GM18505 (cell line): Measurements from ENCODE around the gene EFEMP1.

Experiments used
- ATAC-seq: cut with Tn5 transposase; IDR thresholded peaks from one replicate; pipeline ENCODE4 v1.9.1; 2021; ENCODE audit not compliant: unreplicated experiment
- POLR2A ChIP-seq: IDR thresholded peaks from 4 replicates; pipeline ENCODE4 v1.6.1; 2011; ENCODE audit warnings: borderline replicate concordance; ENCODE audit not compliant: insufficient read depth, insufficient read length; ENCODE audit errors: extremely low read depth

The EFEMP1 gene

GRCh38 chr2:55949613-55950012 lies 26.0 kb upstream of the EFEMP1 start:
- no peak for ATAC-seq

DNA sequence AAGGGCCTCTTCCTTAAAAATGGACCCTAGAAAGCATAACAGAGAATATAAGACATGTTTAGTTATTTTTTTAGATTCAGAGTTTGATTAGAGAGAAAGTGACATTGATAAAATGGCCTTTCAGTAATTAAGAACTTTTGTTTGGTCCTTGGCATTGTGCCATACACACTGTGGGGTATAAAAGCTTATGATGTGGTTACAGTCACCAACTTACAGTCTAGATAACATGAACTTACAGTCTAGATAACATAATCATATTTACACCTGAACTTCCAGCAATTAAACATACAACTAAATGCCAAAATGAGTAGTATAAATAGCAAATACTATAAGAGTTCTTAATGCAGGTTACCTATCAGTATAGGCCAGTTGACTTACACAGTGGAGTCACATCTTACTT lies 25.6 kb upstream of the EFEMP1 start:
- no peak for TF ChIP-seq POLR2A
- ATAC-seq, result no peak

More at GRCh38 chr2:55949613-55950012, 26.0 kb upstream of the EFEMP1 start:
- no peak for TF ChIP-seq POLR2A

- no peak for ATAC-seq
- TF ChIP-seq POLR2A, result no peak
Observed at GRCh38 chr2:55948176-55948923, 24.8 kb upstream of the EFEMP1 start.

GRCh38 chr2:55947752-55948151 lies 24.2 kb upstream of the EFEMP1 start:
- ATAC-seq, result no peak
- TF ChIP-seq POLR2A, result no peak

DNA sequence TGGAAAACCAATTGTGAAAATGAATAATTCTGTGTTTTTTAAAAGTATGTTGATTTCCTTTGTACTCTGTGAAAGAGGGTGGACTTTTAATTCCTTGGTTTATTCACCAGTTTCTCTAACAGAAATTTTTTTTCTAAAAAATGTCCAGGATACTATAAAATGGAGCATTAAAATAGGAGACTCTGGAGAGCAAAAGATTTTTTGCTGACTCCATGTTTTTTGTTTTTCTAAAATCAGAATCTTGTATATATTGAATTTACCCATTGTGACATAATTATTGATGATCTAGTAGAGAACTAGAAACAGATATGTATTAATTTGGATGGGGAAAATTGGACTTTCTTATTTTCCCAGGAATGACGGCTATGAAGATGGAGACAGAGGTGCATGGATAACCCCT lies 23.2 kb upstream of the EFEMP1 start:
- ATAC-seq, result no peak
- no peak for TF ChIP-seq POLR2A

GRCh38 chr2:55943466-55943865 lies 19.9 kb upstream of the EFEMP1 start:
- no peak for ATAC-seq
- TF ChIP-seq POLR2A, result no peak

- TF ChIP-seq POLR2A, result no peak
- no peak for ATAC-seq
Observed at GRCh38 chr2:55936351-55936750, 12.8 kb upstream of the EFEMP1 start.

DNA sequence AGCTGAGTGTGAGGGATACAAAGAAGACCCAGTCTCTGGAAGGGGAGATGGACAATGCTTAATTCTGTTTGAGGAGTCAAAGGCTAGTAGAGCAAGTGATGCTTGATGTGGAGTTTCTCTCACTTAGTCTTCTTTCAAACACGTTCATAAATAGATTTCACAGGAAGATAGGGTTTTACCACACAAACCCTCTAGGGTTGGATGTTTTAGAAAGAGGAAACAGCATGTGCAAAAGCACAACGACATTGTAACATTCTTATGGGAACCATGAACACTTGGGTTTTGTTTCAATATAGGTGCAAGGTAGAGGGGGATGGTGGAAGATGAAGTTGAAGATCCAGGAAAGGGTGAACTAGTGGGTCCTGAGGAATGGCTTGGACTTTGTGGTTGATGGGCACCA lies 10.8 kb upstream of the EFEMP1 start:
- TF ChIP-seq POLR2A, result no peak
- ATAC-seq, result no peak

GRCh38 chr2:55932843-55933242 lies 9.3 kb upstream of the EFEMP1 start:
- no peak for TF ChIP-seq POLR2A
- no peak for ATAC-seq

DNA sequence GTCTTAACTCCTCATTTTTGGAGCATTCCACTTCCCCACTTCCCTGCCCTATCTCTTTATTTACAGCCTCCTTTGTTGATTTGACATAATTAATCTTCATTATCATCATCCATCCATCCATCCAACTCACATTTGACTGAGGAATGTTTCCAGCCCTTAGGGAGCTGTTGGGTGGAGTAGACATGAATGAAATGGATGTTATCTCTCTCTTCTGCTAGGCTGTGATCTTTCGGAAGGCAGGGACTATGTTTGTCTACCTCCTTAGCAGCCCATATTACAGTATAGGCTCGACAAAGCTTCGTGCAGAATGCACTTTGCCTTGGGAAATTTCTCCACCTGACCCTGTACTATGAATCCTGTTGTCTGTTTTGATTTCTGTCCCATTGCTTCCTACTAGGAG lies 7.7 kb upstream of the EFEMP1 start:
- no peak for ATAC-seq
- no peak for TF ChIP-seq POLR2A

DNA sequence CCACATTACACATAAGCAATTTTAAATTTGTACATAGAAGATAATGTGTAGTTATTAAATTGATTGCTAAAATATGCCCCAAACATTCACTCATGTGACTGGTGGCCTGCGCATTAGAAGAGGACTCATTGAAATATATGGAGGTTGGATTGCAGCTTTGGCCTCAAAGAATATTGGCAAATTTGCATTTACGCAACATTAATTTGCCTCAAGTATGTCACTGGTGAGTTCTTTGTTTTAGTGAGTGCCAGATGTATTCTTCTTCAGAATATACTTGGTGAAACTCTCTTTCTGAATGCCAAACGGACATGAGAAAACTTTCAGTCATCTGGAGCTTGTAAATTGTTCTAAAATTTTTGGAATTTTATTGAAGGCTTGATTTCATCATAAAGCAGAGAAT lies 5.9 kb upstream of the EFEMP1 start:
- no peak for TF ChIP-seq POLR2A
- no peak for ATAC-seq

- TF ChIP-seq POLR2A, result no peak
- no peak for ATAC-seq
Observed at GRCh38 chr2:55926974-55927373, 3.4 kb upstream of the EFEMP1 start.

DNA sequence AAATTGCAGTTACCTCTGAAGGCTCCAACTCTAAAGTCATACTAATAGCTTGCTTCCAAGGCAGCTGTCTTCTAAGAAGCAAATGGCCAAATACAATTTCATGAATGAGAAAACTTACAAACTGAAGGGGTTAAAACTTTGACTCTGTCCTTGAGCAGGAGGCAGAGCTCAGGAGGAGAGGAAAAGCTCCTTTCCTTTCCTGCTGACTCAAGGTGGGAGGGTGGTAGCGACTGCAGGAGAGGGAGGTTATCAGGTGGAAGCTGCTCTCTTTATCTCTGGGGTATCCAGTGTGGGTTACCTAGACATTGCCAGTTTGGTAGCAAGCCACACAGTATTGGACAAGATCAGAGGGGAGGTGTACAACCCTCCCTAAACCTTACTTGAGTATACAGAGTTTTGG lies 2.7 kb upstream of the EFEMP1 start:
- no peak for ATAC-seq
- no peak for TF ChIP-seq POLR2A

- no peak for TF ChIP-seq POLR2A
- ATAC-seq, result no peak
Observed at GRCh38 chr2:55923982-55924321, 370 bp upstream of the EFEMP1 start.
